NT2/D1 (cell line): ENCODE data around the gene DPH7.
A peak's percentile ranks its signal among the peaks of the same experiment; 100 is the strongest.

ENCODE experiments used
- DNase-seq: peaks from one replicate; pipeline ENCODE4 v3.0.0-alpha.2; 2011; ENCODE audit warnings: low read depth, low spot score
- H3K27me3 ChIP-seq: 2 replicates; pipeline ENCODE4 v1.6.0; 2011; ENCODE audit warnings: mild to moderate bottlenecking; ENCODE audit not compliant: insufficient read length, insufficient read depth
- H3K36me3 ChIP-seq: 2 replicates; pipeline ENCODE4 v1.6.1; 2011; ENCODE audit warnings: mild to moderate bottlenecking, low read length, mixed read lengths; ENCODE audit not compliant: insufficient read depth, insufficient read length
- H3K4me1 ChIP-seq: 2 replicates; pipeline ENCODE4 v1.5.1; 2011; ENCODE audit not compliant: insufficient read depth, insufficient read length
- H3K4me3 ChIP-seq: 2 replicates; pipeline ENCODE4 v1.5.1; 2011; ENCODE audit warnings: low read depth; ENCODE audit not compliant: insufficient read length
- H3K9ac ChIP-seq: 2 replicates; pipeline ENCODE4 v1.6.0; 2011; ENCODE audit warnings: low read depth; ENCODE audit not compliant: insufficient read length
- H3K9me3 ChIP-seq: 2 replicates; pipeline ENCODE4 v1.5.1; 2011; ENCODE audit warnings: mild to moderate bottlenecking, low read length; ENCODE audit not compliant: insufficient read depth
- SUZ12 ChIP-seq: IDR thresholded peaks from 2 replicates; pipeline ENCODE4 v1.6.1; 2011; ENCODE audit not compliant: insufficient read length, insufficient read depth; ENCODE audit errors: extremely low read depth
- YY1 ChIP-seq: IDR thresholded peaks from 2 replicates; pipeline ENCODE4 v1.6.1; 2011; ENCODE audit not compliant: insufficient read length, insufficient read depth
- ZNF274 ChIP-seq: IDR thresholded peaks from 2 replicates; pipeline ENCODE4 v1.6.1; 2011; ENCODE audit warnings: mild to moderate bottlenecking, low read depth, low read length

The DPH7 gene

GRCh38 chr9:137619240-137620047 is 40.7 kb upstream of the DPH7 start:
- peaks cover 63% of the 10 kb centered on the region for H3K36me3 ChIP-seq
- no peak for TF ChIP-seq ZNF274
- no peak for TF ChIP-seq SUZ12
- no peak for TF ChIP-seq YY1
- H3K4me1 ChIP-seq: peaks cover 6% of the 10 kb centered on the region
- no peaks in the 10 kb centered on the region for H3K9me3 ChIP-seq
- DNase-seq: no peak
- peak overlapping the region; percentile 93 for H3K9ac ChIP-seq
- H3K4me3 ChIP-seq: peak overlapping the region; percentile 78
- H3K27me3 ChIP-seq: no peaks in the 10 kb centered on the region

- peak; percentile 70 for DNase-seq
- peaks cover 8% of the 10 kb centered on the region for H3K4me1 ChIP-seq
- H3K4me3 ChIP-seq: peak within 1 kb of the TSS; percentile 98
- peaks cover 67% of the 10 kb centered on the region for H3K36me3 ChIP-seq
- H3K9ac ChIP-seq: peak within 1 kb of the TSS; percentile 100
- TF ChIP-seq ZNF274: no peak
- no peaks in the 10 kb centered on the region for H3K27me3 ChIP-seq
- H3K9me3 ChIP-seq: no peaks in the 10 kb centered on the region
These were observed 39.7 kb upstream of the DPH7 start, which contains the start of gene EHMT1 for GRCh38 chr9:137618105-137619067. EHMT1 (plus strand) TSS chr9:137619005; CDS start chr9:137619029, 24 bp downstream.

GRCh38 chr9:137615387-137615871 is 36.7 kb upstream of the DPH7 start:
- H3K9me3 ChIP-seq: no peaks in the 10 kb centered on the region
- no peak overlapping the region for H3K9ac ChIP-seq
- no peaks in the 10 kb centered on the region for H3K27me3 ChIP-seq
- DNase-seq: no peak
- TF ChIP-seq SUZ12: no peak
- TF ChIP-seq YY1: no peak
- no peak for TF ChIP-seq ZNF274
- peaks cover 25% of the 10 kb centered on the region for H3K4me1 ChIP-seq
- H3K36me3 ChIP-seq: peaks cover 52% of the 10 kb centered on the region
- no peak overlapping the region for H3K4me3 ChIP-seq

- H3K27me3 ChIP-seq: no peaks in the 10 kb centered on the region
- peaks cover 48% of the 10 kb centered on the region for H3K36me3 ChIP-seq
- peaks cover 25% of the 10 kb centered on the region for H3K4me1 ChIP-seq
- no peak for TF ChIP-seq ZNF274
- no peak for TF ChIP-seq YY1
- no peak for DNase-seq
- no peak overlapping the region for H3K9ac ChIP-seq
- no peak overlapping the region for H3K4me3 ChIP-seq
- H3K9me3 ChIP-seq: no peaks in the 10 kb centered on the region
These were observed 36.1 kb upstream of the DPH7 start for GRCh38 chr9:137614631-137615386.

GRCh38 chr9:137613738-137614523 is 35.2 kb upstream of the DPH7 start:
- TF ChIP-seq YY1 (no peak), SUZ12 (no peak), ZNF274 (no peak)
- no peak for DNase-seq
- peaks cover 48% of the 10 kb centered on the region for H3K36me3 ChIP-seq
- H3K9me3 ChIP-seq: no peaks in the 10 kb centered on the region
- no peak overlapping the region for H3K4me3 ChIP-seq
- H3K4me1 ChIP-seq: peaks cover 25% of the 10 kb centered on the region
- H3K9ac ChIP-seq: peak overlapping the region; percentile 13
- H3K27me3 ChIP-seq: no peaks in the 10 kb centered on the region

GRCh38 chr9:137613259-137613658 is 34.5 kb upstream of the DPH7 start:
- H3K4me1 ChIP-seq: peaks cover 32% of the 10 kb centered on the region
- H3K9me3 ChIP-seq: no peaks in the 10 kb centered on the region
- peaks cover 54% of the 10 kb centered on the region for H3K36me3 ChIP-seq
- peak overlapping the region; percentile 13 for H3K9ac ChIP-seq
- DNase-seq: no peak
- TF ChIP-seq SUZ12 (no peak), ZNF274 (no peak), YY1 (no peak)
- H3K4me3 ChIP-seq: no peak overlapping the region
- H3K27me3 ChIP-seq: no peaks in the 10 kb centered on the region
